T-helper 1 cell treated with Interleukin-12 subunit alpha and Interleukin-12 subunit beta and Interleukin-4 antibody, amounts not matched to agents 30 μg/mL and 1 μg/mL, for 36 hours (primary cell): Measurements from ENCODE around the gene DGKD.

Experiments
- H3K27ac Mint-ChIP-seq: one replicate; pipeline ENCODE4 v1.8.0; 2021; ENCODE audit warnings: mild to moderate bottlenecking, mixed read lengths
- H3K27me3 Mint-ChIP-seq: one replicate; pipeline ENCODE4 v1.8.0; 2021; ENCODE audit warnings: low read depth, mixed read lengths
- H3K36me3 Mint-ChIP-seq: one replicate; pipeline ENCODE4 v1.8.0; 2021; ENCODE audit warnings: low read depth, mixed read lengths
- H3K4me1 Mint-ChIP-seq: one replicate; pipeline ENCODE4 v1.8.0; 2021; ENCODE audit warnings: low read depth, mixed read lengths
- H3K4me3 Mint-ChIP-seq: one replicate; pipeline ENCODE4 v1.8.0; 2021; ENCODE audit warnings: mild to moderate bottlenecking, moderate library complexity, mixed read lengths
- H3K9me3 Mint-ChIP-seq: one replicate; pipeline ENCODE4 v1.8.0; 2021; ENCODE audit warnings: mixed read lengths

The DGKD gene

DNA sequence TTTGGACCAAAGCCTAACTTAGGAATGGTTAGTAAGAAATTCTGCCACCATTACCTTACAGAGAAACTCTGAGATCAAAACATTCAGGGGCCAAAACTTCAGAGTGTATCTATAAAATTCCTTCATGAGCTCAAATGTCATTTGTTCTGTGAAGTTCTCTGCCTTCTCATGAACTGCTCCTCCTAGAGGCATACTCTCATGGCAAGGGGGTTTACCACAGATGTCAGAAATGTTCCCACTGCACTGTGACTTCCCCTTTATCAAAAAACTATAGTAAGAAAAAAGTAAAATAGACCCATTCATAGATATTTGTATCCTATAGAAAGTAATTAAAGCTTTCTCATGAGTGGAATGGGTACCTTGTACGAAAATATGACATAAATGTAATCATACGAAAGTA, 143.8 kb downstream of the DGKD start:
- Mint-ChIP-seq H3K36me3 (peaks cover 19% of the 10 kb centered on the region), H3K27me3 (no peaks in the 10 kb centered on the region), H3K4me1 (peaks cover 6% of the 10 kb centered on the region), H3K27ac (no peak overlapping the region), H3K9me3 (peaks cover 17% of the 10 kb centered on the region), H3K4me3 (no peak overlapping the region)

GRCh38 chr2:233499928-233500327, 145.6 kb downstream of the DGKD start:
- Mint-ChIP-seq H3K27me3 (no peaks in the 10 kb centered on the region), H3K36me3 (peaks cover 30% of the 10 kb centered on the region), H3K4me1 (peaks cover 16% of the 10 kb centered on the region), H3K9me3 (peaks cover 35% of the 10 kb centered on the region), H3K27ac (no peak overlapping the region), H3K4me3 (no peak overlapping the region)

DNA sequence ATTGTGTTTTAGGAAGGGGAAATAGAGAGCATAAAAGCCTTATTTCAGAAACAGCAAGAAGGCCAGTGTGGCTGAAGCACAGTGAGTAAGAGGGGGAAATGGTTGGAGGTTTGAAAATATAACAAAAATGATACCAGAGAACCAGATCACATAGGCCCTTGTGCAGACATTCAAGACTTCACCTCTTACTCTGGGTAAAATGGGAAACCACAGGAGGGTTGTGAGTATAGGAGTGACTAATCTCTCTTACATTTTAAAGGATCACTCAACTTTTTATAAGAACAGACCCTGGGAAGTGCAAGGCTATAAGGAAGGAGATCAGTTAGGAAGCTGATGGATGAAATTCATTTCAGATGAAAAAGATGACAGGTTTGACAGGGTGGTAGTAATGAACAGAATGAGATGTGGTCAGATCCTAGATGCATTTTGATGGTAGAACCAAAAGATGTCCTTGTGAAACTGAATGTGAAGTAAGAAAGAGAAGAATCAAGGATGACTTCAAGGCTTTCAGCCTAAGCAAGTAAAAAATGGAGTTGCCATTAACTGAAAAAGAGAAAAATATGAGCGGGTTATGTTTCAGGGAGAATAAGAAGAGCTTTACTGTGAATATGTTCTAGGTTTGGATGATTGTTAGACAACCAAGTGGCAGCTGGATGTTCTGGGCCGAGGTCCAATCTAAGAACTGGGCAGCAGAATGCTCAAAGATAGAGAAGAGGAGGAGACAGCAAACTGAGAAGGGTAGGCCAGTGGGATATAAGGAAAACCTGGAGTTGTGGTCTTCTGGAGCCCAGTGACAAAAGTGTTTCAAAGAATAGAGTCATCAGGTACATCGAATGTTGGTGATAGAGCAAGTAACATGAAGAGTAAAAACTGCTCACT, 147.1 kb downstream of the DGKD start:
- Mint-ChIP-seq H3K36me3 (peaks cover 37% of the 10 kb centered on the region), H3K27me3 (no peaks in the 10 kb centered on the region), H3K4me3 (no peak overlapping the region), H3K27ac (no peak overlapping the region), H3K9me3 (peaks cover 43% of the 10 kb centered on the region), H3K4me1 (peaks cover 16% of the 10 kb centered on the region)

- peaks cover 37% of the 10 kb centered on the region for H3K36me3 Mint-ChIP-seq
- H3K4me1 Mint-ChIP-seq, result peaks cover 16% of the 10 kb centered on the region
- no peak overlapping the region for H3K27ac Mint-ChIP-seq
- H3K27me3 Mint-ChIP-seq, result no peaks in the 10 kb centered on the region
- peaks cover 43% of the 10 kb centered on the region for H3K9me3 Mint-ChIP-seq
- H3K4me3 Mint-ChIP-seq, result no peak overlapping the region
These were observed 149.2 kb downstream of the DGKD start for GRCh38 chr2:233503481-233503880.

DNA sequence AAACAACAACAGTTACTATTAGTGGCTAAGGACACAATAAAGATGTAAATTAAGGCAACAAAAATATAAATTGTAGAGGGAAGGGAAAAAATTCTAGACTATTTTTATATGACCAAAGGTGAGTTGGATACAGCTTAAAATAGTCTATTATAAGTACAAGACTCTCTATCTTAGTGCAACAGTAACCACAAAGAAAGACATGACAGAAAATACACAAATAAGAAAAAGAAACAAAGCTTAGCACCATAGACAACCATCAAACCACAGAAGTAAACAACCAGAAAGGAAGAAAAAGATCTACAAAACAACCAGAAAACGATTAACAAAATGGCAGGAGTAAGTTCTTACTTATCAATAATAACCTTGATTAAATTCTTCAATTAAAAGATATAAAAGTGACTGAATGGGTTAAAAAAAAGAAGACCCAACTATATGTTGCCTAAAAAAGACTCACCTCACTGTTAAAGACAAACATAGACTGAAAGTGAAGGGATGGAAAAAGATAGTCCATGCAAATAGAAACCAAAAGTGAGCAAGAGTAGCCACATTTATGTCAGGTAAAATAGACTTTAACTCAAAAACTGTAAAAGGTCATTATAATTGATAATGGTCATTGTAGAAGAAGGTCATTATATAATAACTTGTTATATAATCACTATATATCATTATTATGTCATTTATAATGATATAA, 149.8 kb downstream of the DGKD start:
- Mint-ChIP-seq H3K27ac (peak overlapping the region; percentile 61), H3K36me3 (peaks cover 36% of the 10 kb centered on the region), H3K9me3 (peaks cover 43% of the 10 kb centered on the region), H3K27me3 (no peaks in the 10 kb centered on the region), H3K4me3 (no peak overlapping the region), H3K4me1 (peaks cover 16% of the 10 kb centered on the region)

- H3K4me1 Mint-ChIP-seq, result no peaks in the 10 kb centered on the region
- H3K27ac Mint-ChIP-seq, result no peak overlapping the region
These were observed 159.8 kb downstream of the DGKD start for GRCh38 chr2:233513953-233514655.

GRCh38 chr2:233519787-233520611, 165.7 kb downstream of the DGKD start:
- Mint-ChIP-seq H3K4me3 (no peak overlapping the region), H3K4me1 (peaks cover 1% of the 10 kb centered on the region), H3K36me3 (peaks cover 2% of the 10 kb centered on the region), H3K27me3 (no peaks in the 10 kb centered on the region), H3K9me3 (no peaks in the 10 kb centered on the region), H3K27ac (no peak overlapping the region)

More at GRCh38 chr2:233513953-233514655, 159.8 kb downstream of the DGKD start:
- H3K27me3 Mint-ChIP-seq, result no peaks in the 10 kb centered on the region
- H3K9me3 Mint-ChIP-seq, result no peaks in the 10 kb centered on the region
- H3K36me3 Mint-ChIP-seq, result no peaks in the 10 kb centered on the region
- no peak overlapping the region for H3K4me3 Mint-ChIP-seq
